SW 1271 (cell line): Measurements from ENCODE around the gene ZNF408.

Experiments
- DNase-seq, 2 experiments: peaks; one replicate each; lab custom pipeline; 2025; lab: John Stamatoyannopoulos, UW

Gene ZNF408

DNA sequence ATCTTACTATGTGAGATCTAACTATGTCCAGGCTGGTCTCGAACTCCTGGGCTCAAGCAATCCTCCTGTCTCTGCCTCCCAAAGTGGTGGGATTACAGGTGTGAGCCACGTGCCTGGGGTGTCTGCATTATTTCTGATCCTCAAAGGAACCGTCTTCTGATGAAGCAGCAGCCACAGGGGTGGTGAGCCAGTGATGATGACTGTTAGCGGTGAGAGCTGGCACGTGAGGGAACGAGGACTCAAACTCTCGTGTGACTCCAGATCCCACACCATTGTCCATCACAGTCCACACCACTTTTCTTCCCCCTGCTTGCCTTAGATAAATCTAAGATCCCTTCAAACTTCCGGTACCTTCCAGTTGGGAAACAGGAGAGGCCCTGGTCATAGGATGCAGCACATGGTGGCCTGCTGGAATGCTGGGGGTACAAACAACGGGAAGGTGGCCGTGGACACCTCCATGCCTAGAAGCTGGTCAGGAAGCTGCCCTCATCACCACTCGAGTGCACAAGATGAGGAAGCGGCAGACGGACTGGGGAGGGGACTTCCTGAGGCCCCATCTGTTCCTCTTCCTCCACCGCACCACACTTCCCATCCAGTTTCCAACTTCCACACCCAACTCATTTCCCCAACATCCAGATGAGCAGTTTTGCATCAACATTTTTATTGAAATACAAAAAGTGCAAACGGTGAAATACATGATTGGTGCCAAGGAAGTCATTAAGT lies 24.2 kb upstream of the ZNF408 start:
- no peak for DNase-seq

DNA sequence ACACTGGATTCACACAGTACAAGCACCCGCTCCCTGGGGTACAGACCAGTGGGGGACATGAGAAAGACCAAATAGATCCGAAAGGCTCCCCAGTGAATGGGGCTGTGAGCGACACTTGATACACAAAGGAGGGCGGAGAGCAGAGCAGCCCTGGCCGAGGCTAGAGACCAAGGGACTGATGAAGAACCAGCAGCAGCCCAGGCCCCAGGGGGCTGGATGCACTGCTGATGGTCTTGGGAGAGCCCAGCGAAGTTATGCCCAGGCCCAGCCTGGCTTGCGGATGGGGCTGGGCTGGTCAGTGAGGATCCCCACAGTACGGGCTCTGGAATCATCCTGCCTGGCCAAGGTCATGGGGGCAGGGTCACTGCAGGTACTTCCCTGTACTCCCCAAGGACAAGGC lies 23.7 kb upstream of the ZNF408 start:
- no peak for DNase-seq

DNA sequence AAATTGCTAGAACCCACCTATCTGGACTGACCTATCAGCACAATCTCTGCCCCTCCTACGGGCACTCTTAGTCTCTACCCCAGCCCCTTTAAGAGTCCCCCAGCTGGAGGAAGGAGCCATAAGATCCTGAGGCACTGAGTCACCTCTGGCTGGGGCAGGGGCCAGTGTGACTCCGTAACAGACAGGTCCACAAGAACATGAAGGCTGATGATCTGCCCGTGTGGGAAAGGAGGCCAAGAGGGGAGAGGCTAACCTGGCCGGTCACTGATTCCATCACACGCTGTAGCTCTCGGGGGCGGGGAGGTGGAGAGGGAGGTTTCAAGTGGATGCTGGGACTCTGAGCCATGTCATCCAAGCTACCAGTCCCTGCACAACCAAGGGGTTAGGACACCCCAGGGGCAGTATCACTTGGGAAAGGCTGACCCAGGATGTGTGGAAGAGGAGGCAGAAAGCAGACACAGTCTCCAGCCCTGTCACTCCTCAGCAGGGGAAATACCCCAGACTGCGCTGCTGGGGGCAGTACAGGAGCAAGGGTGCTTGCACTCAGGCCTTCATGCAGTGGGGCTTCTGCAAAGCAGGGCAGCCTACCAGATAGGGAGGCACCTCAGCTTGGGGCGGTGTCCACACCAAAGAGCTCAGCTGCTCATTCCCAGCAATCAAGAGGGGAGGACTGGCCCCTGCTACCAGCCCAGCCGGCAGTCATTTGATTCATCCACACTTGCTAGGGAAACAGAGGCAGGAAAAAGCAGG lies 22.7 kb upstream of the ZNF408 start:
- DNase-seq: no peak

DNA sequence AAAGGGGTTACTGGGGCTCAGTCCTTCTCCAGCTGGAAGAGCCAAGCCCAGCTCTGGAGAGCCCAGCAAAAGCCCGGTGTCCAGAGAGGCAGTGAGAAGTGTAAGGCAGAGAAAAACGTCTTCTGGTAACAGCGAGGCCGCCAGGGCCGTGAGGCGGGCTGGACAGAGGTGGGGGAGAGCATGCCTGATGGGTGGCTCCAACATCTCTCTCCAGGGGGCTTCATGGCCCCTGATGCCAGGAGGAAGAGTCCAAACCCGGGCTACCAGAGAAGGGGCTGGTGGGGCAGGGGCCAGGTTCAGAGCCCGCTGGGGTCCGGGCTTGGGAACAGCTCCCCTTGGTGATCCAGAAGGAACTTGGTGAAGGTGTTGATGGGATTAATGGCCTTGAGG lies 22.1 kb upstream of the ZNF408 start:
- no peak for DNase-seq

DNA sequence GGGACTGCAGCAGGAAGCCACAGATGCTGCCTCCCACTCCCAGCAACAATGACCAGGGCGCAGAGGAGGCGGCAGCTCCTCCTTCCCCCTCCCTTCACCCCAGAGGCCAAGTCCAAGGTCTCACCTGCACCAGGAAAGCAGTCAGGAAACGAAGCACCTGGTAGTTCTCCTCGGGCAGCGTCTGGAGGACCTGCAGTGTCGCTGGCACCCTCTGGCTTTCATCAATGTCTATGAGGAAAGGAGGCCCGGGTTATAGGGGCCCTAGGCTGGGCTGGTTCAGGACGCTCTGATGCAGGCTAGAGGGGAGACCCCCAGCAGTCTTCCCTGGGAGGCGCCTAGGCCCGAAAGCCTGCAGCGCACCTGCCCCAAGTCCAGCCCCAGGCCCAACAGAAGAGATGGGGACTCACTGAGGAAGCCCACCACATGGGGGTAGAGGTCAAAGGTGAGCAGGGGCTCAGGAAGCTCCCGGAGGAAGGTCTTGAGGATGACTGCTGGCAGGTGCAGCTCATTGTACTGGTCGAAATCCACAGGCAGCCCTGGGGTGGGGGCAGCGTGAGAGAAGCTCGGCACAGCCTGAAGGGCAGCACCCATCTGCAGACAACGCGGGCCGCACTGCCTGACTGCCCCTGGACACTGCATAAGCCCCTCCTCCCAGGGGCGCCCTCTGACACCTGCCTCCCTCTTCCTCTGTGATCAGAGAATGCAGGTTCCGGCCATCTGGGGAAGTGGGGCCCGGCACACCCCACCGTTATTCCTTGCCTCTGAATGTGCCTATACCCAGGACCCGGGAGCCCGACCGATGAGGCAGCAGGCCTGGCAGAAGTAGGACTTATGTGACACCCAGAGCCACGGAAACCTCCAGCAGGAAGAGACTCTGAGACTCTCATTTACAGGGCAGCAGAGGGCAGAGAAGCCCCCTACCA lies 21.3 kb upstream of the ZNF408 start:
- no peak for DNase-seq

DNA sequence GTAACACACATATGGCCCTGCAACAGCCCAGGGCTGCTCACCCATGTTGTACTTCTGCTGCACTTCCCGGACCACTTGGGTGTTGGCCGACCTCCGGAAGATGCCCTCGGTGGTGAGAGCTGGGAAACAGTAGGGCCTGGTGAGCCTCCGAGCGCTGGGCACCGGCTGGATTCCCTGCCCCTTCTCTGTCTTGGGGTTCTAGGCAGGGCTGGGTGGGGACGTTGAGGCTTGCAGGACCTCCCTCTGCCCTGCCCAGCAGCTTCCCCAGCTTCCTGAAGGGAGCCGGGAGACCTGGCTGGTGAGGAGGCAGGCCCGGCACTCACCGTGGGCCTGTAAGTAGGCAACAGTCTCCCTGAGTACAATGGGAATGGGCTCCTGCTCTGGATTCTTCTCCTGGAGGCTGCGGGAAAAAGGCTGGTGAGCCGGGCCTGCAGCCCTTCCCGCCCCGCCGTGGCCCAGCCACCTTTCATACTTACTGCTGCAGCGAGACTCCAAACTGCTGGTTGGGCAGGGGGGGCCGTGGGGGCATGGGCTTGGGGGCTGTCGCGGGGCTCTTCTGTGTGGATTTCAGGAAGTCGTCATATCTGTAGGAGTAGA lies 20.6 kb upstream of the ZNF408 start:
- DNase-seq: no peak

DNA sequence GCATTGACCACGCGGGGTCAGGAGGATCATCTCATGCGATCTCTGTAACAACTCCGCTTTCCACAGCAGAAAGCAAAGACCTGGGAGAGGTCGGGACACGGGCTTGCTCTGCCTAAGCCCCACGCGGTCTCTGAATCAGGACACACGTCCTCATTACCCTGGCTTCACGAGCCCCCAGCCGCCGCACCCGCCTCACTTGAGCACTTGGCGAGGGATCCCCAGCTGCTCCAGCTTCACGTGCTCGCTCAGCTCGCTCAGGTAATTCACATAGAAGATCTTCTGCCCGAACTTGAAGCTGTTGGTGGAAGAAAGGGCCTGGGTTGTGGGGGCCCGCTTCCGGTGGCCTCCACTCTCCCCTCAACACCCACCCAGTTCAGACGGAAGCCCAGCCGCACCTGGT lies 20.0 kb upstream of the ZNF408 start:
- no peak for DNase-seq

DNA sequence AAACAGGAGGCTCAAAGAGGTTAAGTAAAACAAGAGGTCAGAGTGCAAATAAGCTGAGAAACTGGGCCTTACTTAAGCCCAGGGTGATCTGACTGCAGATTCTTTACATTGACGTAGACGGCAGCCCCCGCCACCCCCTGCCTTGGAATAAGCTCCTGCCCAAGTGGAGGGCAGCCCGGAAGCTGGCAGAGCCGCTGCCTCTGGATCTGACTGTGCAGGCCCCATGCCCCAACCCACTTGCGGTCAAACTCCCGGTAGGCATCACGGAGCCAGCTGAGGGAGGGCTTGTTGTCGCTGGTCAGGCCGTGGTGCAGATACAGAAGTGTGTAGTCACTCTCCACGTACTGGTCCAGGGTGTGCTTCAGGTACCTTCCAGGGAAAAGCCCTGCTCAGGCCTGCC lies 19.0 kb upstream of the ZNF408 start:
- no peak for DNase-seq

DNA sequence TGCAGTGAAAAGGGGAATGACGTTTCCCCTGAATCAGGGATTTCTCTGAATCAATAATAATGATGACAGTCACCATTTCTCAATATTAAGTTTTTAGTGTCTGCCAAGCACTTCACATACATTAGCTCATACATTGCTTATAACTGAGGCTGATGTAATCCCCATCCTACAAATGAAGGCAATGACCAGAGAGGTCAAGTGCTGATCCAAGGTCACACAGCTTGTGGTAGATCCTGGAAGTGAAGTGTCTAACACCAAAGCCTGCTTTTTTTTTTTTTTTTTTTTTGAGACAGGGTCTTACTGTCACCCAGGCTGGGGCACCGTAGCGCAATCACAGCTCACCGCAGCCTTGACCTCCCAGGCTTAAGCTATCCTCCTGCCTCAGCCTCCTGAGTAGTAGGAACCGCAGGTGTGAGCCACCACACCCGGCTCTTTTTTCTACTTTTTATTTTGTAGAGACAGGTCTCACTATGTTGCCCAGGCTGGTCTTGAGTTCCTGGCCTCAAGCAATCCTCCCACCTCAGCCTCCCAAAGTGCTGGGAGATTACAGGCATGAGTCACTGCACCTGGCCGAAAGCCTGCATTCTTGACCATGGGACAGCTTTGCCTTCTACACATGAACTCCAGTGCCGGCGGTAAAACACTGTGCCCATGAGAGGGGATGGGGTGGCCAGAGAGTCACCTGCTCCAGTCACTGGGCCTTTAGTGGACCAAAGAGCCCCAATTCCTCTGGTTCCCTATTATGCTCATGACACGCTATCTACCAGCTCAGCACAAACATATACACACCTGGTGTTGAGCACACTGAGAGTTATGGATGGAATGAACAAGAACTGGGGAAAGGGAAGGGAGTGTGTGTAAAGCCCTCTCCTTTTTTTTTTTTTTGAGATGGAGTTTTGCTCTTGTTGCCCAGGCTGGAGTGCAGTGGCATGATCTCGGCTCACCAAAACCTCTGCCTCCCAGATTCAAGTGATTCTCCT lies 17.8 kb upstream of the ZNF408 start:
- DNase-seq: no peak

DNA sequence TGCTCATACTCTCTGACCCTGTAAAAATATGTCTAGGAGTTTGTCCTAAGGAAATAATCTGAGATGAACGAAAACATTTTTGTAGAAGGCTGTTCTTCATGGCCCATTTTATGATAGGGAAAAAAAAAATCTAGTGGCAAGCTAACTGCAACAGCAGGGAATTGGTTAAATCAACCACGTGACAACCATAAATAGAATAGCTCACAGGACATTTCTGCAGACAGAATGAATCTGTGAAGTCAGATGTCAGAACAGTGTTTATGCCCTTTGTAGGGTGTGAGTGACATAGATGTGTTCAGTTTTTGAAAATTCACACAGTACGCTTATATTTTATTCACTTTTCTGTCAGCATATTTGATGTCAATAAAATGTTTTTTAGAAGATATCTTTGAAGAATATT lies 16.5 kb upstream of the ZNF408 start:
- no peak for DNase-seq

DNA sequence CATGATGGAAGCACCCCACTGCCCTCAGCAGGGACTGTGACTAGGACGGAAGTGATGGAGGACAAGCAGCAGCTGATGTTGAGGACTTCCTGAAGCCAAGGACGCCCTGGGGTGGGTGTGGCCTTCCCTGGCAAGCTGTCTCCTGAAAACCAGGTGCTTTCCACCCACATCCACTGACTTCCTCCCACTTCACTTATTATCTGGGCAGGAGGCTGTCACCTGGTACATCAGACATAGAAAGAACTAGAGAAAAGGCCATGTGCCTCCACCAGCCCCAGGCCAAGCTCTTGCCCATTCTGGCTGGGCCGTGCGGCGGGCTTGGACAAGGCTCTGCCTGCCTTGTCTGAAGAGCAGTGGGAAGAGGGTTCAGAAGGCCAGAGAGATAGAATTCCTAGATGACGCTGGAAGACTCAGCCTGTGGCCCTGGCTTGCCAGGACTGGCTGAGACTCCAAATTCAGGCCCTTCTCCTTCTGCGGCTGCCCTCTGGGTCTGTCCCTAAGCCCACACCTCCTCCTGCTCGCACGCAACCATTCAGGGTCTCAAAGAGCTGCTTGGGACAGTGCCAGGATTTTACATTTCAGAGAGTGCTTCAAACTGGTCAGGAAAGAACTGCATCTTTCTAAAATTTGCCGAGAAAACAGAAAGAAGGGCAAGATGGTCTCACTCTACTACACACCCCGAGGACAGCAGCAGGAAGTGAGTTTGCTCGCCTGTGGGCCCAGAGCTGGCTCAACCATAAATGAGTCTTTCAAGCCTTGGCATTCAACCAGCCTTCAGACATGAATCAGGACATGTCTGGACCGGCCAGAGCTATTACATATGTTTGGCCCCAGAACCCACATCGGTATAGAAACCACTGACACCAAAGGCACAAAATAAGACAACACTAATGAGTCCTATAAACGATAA lies 13.7 kb upstream of the ZNF408 start:
- no peak for DNase-seq

DNA sequence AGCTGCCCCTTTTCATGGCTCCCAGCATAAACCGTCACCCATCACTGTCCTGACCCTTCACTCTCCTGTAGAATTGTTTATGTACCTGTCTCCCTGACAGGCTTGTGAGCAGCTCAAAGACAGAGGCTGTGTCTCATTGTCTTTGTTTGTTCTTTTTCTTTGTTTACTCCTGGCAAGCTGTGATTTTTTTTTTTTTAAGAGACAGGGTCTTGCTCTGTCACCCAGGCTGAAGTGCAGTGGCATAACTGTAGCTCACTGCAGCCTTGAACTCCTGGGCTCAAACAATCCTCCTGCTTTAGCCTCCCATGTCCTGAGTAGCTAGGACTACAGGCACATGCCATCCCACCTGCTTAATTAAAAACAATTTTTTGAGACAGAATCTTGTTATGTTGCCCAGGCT lies 10.1 kb upstream of the ZNF408 start:
- no peak for DNase-seq

DNA sequence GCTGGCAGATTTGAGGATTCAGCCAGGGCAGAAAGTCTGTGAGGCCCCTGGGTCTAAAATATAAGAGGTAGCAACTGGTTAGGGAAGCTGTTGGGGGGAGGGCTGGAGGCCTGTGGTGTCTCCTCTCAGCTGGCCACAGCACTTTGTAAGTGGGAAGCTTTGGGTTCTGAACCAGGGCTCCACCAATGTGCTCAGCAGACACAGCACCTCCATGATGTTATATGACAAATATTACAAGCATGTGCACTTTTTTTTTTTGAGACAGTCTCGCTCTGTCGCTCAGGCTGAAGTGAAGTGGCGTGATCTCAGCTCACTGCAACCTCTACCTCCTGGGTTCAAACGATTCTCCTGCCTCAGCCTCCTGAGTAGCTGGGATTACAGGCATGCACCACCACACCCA lies 8.4 kb upstream of the ZNF408 start:
- no peak for DNase-seq

DNA sequence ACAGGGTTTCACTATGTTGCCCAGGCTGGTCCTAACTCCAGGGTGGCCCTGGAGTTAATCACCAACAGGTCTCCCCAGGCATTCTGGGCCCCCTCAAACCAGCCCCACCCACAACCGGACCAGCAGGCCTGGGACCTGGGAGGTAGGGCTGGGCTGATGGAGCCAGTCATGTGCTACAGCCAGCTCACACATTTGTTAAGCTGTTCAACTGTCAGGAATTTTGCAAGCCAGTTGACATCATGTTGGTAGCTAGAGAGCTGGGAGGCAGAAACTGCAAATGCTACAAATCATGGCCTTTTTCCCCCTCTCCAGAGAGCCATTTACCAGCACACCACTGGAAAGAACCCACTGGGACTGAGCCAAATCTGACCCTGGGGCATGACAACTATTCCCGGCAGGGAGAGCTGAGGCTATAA lies 7.2 kb upstream of the ZNF408 start:
- no peak for DNase-seq

DNA sequence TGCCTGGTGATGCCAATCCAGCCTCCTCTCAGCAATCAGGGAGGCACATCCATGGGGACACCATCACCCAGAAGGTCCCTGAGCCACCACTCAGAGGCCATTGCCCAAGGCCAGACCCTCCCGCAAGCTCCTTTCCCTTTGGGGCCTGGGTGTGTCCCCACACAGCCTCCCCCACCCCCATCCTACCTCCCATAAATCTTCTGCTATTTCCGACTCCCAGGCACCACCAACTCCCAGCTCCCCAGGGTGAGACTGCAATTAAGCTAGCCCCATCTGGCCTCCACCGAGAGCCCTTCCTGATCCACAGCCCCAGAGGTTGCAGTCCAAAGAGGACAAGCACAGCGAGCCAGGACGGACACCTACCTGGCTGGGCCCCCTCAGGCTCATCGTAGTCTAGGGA lies 6.8 kb upstream of the ZNF408 start:
- DNase-seq: no peak

DNA sequence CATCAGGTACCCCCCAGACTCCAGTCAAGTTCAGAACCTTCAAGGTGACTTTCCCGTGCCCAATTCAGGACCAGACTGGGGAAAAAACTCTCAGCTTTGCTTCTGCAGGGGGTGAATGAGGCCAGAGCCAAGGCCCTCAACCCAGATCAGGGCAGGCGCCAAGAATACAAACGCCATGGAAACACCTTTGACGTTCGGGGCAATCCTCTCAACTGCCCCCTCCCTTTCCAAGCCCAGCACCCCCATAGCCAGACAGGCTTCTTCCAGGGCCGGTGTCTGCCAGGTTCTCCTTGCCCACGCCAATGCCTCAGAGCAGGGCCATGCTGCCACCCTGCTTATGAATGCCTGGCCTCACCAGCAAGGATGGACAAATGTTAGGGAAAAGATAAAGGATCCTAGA lies 6.2 kb upstream of the ZNF408 start:
- no peak for DNase-seq

DNA sequence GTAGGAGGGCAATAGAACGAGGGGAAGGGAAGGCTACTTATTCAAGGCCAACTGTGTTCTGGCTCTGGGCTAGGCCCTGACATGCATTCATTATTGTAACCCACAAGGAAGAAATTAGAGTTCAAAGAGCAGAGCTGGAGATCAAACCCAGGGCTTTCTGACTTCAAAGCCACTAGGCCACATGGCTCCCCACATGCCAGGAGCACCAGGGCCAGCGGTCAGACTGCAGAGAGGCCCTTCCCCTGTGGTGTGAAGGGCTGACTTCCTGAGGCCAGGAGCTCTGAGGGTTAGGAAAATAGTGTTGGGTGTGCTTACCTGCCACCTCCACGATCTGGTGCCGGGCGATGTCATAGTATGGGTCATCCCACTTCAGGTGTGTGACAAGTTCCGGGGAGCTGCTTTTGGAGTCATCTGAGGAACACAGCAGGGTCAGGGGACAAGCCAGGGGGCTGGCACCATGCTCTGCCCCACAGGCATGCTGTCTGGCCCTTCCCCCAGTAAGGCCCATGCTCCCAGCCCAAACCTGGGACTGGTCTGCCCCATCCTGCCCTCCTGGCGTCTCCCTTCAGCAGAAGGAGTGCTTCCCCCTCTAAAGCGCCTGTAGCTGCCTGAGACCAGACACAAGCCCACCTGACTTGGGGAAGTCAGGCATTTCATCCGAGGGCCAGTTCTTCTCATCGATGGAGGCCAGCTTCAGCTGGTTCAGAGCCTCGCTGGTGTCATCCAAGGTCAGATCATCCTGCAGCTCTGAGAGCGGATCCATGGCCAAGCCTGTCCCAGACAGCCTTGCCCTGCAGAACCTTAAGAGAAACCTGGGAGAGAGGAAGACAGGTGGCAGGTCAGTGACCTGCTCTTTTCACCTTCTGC lies 5.3 kb upstream of the ZNF408 start:
- no peak for DNase-seq

DNA sequence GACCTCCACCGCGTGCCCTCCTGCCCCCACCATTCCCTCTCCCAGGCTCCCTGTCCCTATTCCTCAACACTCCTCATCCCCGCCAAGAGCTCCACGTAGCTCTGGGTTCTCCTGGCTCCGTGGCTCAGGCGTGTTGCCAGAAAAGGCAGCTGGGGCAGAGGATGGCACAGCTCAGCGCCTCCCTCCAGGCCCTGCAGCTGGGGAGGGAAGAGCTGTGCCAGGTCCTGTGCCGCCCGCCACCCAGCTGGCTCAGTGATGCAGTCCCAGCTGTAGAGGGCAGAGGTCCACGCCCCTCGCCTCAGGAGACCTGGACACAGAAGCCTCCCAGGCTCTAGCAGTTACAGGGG lies 4.6 kb upstream of the ZNF408 start:
- DNase-seq: no peak

DNA sequence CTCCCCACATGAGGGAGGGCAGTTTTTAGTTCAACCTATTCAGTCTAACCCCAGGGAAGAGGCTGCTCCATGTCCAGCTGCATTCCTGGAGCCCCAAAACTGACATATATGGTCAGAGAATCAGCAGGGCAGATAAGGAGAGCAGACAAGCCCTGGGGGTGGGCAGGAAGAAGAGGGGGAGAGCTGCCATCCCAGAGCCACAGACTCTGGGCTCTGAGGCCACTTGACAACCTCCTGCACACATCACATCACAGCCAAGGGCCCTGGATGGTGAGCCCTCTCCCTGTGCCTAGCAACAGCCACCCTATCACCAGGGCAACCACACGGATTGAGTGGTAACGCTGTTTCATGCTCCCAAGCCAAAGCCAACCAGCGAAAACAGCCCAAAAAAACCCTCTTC lies 3.5 kb upstream of the ZNF408 start:
- DNase-seq: no peak
